ENCODE results near the gene TDRD12.

DNA sequence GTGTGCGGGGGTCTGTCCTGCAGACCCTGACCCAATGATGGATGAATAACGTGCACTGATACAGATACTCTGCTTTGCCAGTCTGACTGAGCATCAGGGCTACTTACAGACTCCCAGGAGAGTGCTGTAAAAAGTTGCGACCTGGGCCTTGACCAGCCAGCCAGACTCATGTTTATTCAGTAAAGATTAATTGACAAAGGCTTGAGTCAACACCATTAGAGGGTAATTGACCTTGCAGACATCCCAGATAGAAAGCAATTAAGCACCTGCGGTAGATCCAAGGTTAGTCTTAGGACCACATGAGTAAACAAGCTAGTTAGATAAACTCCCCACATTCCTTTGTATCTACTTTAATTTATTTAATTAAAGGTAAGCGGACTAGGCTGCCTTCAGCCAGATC, 17.6 kb upstream of the TDRD12 start:
- TF ChIP-seq, protein P1, sequence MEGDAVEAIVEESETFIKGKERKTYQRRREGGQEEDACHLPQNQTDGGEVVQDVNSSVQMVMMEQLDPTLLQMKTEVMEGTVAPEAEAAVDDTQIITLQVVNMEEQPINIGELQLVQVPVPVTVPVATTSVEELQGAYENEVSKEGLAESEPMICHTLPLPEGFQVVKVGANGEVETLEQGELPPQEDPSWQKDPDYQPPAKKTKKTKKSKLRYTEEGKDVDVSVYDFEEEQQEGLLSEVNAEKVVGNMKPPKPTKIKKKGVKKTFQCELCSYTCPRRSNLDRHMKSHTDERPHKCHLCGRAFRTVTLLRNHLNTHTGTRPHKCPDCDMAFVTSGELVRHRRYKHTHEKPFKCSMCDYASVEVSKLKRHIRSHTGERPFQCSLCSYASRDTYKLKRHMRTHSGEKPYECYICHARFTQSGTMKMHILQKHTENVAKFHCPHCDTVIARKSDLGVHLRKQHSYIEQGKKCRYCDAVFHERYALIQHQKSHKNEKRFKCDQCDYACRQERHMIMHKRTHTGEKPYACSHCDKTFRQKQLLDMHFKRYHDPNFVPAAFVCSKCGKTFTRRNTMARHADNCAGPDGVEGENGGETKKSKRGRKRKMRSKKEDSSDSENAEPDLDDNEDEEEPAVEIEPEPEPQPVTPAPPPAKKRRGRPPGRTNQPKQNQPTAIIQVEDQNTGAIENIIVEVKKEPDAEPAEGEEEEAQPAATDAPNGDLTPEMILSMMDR (conservative IDR thresholded peaks at IDR 0.05; ENCODE audit: low read depth, low read length): no peak
- TF ChIP-seq EZH2 (IDR thresholded peaks at IDR 0.05; ENCODE audit: borderline replicate concordance, low read depth, low read length, poor library complexity, severe bottlenecking): no peak

Data from A673 (cell line).